Amniotic stem cell (primary cell): ENCODE measurements around the gene PARP3.

Source experiments
- DNase-seq: peaks from one replicate; lab custom pipeline; 2025; lab: John Stamatoyannopoulos, UW

The PARP3 gene

DNA sequence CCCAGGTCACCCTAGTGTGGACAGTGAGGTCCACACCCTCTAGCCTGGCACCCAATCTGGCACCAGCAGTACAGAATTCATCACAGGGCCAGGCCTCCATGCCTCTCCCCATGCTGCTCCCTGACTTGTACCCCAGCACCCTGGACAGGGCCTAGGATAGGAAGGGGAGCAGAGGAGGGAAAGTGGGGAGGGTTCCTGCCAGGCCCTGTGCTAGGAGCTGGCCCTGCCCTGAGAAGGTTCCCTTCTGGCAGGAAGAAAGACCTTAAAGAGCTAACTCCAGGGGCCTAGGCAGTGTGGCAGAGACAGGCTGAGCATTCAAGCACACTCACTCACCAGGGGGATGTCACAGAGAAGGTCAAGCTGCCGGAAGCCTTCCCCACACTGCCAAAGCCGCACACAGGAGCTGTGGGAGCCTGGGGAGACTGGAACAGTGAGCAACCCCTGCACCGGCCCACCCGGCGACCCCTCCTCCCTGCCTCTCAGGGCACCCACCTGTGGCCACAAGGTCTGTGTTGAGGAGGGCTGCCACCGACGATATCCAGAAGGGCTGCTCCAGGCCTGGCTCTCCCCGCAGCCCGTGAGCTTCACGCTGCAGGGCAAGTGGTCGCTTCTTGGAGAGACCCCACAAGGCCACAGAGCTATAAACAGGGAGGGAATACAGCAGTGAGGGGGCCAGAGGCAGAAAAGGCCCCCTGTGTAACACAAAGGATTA, 7.9 kb upstream of the PARP3 start:
- no peak for DNase-seq

DNA sequence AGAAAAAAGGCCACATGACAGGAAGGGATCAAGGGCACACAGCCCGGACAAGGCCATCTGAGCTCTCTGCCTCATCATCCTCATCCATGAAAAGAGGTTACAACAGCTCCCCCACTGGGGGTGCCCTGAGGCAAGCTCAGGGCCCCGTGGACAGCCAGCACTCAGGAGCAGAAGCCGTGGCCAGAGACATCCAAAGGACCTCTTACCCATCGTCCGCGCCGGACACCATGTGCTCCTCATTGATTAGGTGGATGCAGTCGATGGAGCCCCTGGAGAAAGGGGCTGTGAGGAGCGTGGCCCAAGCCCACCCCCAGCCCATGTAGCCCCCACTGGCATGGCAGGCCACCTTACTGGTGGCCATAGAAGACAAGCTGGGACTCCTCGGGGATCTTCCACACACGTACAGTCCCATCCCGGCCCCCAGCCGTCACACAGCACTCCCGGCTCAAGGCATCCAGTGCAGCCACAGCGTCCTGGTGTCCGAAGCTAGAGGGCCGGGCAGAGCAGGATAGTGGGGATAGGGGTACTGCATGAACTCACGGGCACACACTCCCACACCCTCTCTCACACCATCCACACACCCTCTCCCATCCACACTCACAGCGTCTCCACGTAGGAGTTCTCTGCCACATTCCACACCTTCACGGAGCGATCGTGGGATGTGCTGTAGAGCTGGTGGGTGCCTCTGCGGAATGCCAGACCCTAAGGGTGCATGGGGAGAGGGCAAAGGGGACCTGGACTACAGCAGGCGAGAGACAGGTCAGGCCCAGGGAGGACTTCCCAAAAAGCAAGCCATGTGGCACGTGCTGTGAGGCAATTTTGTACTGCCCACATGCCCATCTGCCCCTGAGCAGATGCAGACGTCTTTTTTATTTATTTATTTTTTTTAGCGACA, 6.9 kb upstream of the PARP3 start:
- no peak for DNase-seq

GRCh38 chr3:51935886-51936755, 6.0 kb upstream of the PARP3 start:
- DNase-seq, result no peak

GRCh38 chr3:51937014-51937413, 5.1 kb upstream of the PARP3 start:
- DNase-seq, result no peak

GRCh38 chr3:51937611-51938450, 4.3 kb upstream of the PARP3 start:
- no peak for DNase-seq

DNA sequence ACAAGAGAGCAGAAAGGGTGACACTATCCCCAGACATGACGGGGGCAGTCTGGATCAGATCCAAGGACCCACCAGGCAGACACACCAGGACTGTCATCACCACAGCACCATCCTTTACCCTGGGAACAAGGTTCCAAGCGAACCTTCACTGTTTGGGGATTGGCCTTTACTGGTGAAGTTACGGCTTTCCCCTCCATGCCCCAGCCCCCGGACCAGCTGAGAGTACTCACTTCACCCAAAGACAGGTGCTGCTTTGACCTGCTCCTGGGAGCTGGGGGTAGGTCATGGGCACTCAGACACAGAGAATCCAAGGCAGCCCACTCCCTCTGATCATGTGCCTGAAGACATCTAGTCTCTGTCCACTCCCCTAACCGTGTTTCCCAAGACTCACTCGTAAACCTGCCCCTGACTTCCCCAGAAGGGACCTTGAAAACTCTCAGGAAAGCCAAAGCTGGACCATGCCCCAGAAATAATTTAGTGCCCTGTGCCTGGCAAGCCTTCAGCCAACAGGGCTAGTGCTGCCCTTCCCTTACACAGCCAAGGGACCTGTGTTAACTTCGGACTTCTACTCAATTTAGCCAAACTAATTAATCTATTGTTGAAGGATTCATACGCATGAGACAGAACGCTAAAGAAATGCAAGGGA, 3.3 kb upstream of the PARP3 start:
- DNase-seq, result no peak

GRCh38 chr3:51940648-51941462, 1.3 kb upstream of the PARP3 start:
- DNase-seq, result no peak

DNA sequence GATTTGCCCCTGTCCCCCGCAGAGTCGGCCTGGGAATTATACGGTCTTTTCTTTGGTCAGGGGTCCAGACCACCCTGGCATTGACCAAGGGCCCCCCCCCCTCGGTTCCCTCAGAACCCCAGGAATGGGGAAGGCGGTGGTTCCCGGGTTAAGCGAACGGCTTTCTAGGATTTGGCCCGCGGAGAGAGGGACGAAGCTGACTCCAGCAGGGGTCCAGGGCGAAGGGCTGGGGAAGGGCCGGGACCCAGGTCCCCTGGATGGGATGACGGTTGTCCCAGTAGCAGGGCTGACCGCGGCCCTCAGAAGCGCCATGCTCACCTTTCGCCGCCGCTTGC, 733 bp upstream of the PARP3 start:
- DNase-seq, result no peak

DNA sequence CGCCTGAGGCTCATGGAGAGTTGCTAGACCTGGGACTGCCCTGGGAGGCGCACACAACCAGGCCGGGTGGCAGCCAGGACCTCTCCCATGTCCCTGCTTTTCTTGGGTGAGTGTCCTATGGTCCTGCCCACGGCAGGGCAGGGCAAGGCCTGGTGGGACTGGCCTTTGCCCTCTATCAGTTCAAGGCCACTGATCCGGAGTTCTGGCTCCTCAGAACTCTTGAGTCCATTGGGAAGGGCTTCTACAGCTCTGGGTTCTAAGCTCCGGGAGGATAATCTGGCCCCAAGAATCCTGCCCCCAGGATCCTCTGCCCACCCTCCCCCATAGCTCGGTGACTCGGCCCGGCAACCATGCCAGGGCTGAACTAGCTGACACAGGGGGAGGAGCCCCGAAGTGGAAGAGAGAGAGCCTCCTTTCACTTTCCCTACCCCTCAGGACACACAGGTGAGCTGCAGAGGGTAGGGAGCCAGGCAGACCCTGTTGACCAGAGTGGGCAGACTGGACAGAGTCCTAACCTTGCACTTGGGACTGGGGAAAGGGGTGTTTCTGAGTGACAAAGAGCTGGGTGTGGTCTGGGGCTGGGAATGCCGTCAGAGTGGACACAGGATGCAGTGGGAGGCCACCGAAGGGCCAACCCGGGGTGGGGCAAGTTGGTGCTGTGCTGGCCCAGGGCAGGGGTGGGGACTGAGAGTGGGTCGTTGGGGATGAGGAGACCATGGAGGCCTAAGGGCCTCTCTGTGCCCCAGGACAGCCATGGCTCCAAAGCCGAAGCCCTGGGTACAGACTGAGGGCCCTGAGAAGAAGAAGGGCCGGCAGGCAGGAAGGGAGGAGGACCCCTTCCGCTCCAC, 664 bp downstream of the PARP3 start:
- no peak for DNase-seq

DNA sequence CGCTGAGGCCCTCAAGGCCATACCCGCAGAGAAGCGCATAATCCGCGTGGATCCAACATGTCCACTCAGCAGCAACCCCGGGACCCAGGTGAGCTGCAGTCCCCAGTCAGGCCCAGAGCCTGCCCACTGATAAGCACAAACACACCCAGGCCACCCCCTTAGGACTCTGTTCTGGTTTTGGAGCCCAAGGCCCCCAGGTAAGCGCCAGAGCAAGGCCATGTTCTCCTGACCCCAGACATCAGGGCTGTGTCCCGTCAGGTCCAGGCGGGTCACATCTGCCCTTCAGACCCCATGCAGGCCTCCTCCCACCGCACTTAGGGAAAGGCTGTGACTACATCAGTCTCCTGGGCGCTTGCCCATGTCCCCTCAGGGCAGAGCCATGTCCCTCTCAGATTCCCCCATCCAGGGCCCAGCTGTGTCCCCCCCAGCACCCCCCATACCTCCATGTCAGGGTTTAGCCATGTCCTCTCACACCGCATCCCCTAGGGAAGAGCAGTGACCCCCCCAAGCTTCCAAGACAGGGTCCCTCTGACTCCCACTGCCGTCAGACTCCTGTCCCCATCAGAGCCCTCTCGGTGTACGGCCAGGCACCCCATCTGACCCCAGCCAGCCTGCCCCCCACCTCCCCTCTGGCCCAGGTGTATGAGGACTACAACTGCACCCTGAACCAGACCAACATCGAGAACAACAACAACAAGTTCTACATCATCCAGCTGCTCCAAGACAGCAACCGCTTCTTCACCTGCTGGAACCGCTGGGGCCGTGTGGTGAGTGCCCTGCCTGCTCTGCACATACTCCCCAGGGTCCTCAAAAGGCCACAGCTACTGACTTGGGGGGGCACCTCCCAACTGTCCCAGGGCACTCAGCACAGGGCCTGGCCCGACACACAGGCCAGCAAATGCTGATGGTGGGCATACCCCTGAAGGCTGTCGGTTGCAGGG, 1.6 kb downstream of the PARP3 start:
- no peak for DNase-seq

- no peak for DNase-seq
Observed at GRCh38 chr3:51944451-51945021, 2.4 kb downstream of the PARP3 start.

- DNase-seq, result no peak
Observed at GRCh38 chr3:51945031-51945840, 3.1 kb downstream of the PARP3 start.

DNA sequence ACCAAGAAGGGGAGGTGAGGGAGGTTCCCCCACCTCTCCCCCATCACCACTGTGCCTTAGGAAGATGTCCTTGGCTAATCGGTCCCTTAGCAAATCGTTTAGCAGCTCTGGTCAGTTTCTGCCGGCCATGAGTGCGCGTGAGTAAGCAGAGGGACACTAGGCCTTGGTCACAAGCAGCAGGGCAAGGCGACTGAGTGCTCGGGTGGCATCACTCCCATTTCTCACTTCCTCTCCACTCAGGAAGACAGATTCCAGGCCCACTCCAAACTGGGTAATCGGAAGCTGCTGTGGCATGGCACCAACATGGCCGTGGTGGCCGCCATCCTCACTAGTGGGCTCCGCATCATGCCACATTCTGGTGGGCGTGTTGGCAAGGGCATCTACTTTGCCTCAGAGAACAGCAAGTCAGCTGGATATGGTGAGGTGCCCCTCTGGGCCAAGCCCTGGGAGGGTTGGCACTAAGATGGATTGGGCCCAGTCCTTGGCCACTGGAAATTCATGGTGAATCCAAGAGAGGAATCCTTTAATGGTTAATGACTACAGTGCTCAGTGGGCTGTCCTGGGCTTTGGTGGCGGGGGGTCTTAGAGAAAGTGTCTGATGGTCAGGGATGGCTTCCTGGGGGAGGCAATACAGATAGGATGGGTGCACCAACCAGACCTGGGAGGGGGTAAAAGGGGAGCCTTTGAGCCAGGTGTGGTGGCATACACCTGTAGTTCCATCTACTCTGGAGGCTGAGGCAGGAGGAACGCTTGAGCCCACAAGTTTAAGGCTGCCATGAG, 4.0 kb downstream of the PARP3 start:
- no peak for DNase-seq

GRCh38 chr3:51946796-51947195, 4.6 kb downstream of the PARP3 start:
- DNase-seq, result no peak

- DNase-seq, result no peak
Observed at GRCh38 chr3:51947215-51947900, 5.2 kb downstream of the PARP3 start.
